Hypothalamus (tissue), 51 donors: ENCODE measurements around the gene PCCA.
"Not testable (repeated sequence)": the region's sequence is repeated elsewhere in the genome, so short reads cannot be mapped to it uniquely, and the experiment has no call there.

Source experiments
- DNase-seq, 51 donors: peaks; one replicate each; lab custom pipeline; 2025; lab: John Stamatoyannopoulos, UW

The PCCA gene

GRCh38 chr13:100088644-100089464 is at the start of gene PCCA:
TSS of gene PCCA (plus strand) at chr13:100089093. CDS start at chr13:100089121, 28 bp downstream.
- DNase-seq: peak; percentile 71 to 97 (median 92)

- DNase-seq: no peak
These were observed 49.2 kb upstream of the PCCA start for GRCh38 chr13:100039740-100040139.

- no peak for DNase-seq
These were observed 48.7 kb upstream of the PCCA start for GRCh38 chr13:100040196-100040595.

GRCh38 chr13:100044936-100045335 is 44.0 kb upstream of the PCCA start:
- DNase-seq: no peak

- DNase-seq: no peak
These were observed 43.5 kb upstream of the PCCA start for GRCh38 chr13:100045355-100045754.

- DNase-seq: no peak
These were observed 37.8 kb upstream of the PCCA start for GRCh38 chr13:100051070-100051469.

- DNase-seq: no peak
These were observed 29.1 kb upstream of the PCCA start for GRCh38 chr13:100059827-100060226.

- DNase-seq: no peak
These were observed 25.6 kb upstream of the PCCA start for GRCh38 chr13:100063333-100063732.

- no peak for DNase-seq
These were observed 25.0 kb upstream of the PCCA start for GRCh38 chr13:100063906-100064305.

GRCh38 chr13:100068133-100068931 is 20.6 kb upstream of the PCCA start:
- DNase-seq: no peak

GRCh38 chr13:100069278-100069677 is 19.6 kb upstream of the PCCA start:
- DNase-seq: no peak

- DNase-seq: no peak
These were observed 12.9 kb upstream of the PCCA start for GRCh38 chr13:100075700-100076587.

GRCh38 chr13:100079003-100079402 is 9.9 kb upstream of the PCCA start:
- DNase-seq: not testable (repeated sequence)

GRCh38 chr13:100083401-100083800 is 5.5 kb upstream of the PCCA start:
- DNase-seq: not testable (repeated sequence)

GRCh38 chr13:100088273-100088643 is 635 bp upstream of the PCCA start:
- DNase-seq: peak in 4 of 51 donors; percentile 1 to 7 (median 2)

GRCh38 chr13:100089465-100090032 is 656 bp downstream of the PCCA start:
- peak in 1 of 51 donors; percentile 70 for DNase-seq

GRCh38 chr13:100090861-100091260 is 2.0 kb downstream of the PCCA start:
- DNase-seq: no peak

- DNase-seq: no peak
These were observed 2.5 kb downstream of the PCCA start for GRCh38 chr13:100091391-100091790.

- DNase-seq: not testable (repeated sequence)
These were observed 3.4 kb downstream of the PCCA start for GRCh38 chr13:100092273-100092672.

GRCh38 chr13:100095498-100095897 is 6.6 kb downstream of the PCCA start:
- DNase-seq: no peak
